ENCODE measurements around the gene GGT7.
"Not testable (repeated sequence)": the region's sequence is repeated elsewhere in the genome, so short reads cannot be mapped to it uniquely, and the experiment has no call there.

GGT7 gene

DNA sequence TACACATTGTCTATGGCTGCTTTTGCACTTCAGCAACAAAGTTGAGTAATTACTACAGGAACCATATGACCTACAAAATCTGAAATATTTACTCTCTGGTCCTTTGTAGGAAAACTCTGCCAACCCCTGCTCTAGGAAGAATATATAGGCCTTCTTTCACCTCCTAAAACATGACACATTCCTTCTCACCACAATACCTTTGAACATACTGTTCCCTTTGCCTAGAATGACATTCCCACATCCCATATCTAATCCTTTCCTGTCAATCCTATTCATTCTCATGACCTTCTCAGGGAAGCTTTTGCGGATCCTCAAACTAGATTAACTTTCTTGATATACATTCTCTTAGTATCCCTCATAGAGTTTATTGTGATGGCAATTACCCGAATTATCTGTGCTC, 29.2 kb downstream of the GGT7 start:
- DNase-seq = no peak

- DNase-seq = no peak
Observed at GRCh38 chr20:34842143-34842542, 30.5 kb downstream of the GGT7 start.

- DNase-seq = peak; percentile 28
Observed at GRCh38 chr20:34834459-34834893, 38.2 kb downstream of the GGT7 start.

GRCh38 chr20:34831936-34832335, 40.7 kb downstream of the GGT7 start:
- no peak for DNase-seq

DNA sequence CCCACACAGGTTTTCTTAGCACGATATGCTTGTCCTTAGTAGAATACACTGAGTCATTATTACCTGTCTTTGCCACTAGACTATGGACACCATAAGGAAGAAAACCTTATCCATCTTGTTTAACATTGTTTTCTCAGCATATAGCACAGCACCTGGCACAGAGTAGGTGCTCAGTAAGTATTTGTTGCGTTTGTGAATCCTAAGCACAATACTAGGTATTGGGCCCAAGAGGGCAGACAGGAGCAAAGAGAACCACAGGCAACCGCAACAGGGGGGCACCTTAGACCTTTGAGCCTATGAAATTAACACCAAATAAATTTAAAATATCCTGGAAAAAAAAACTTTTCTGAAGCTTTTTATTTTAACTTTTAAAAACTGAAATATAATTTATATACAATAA, 43.5 kb downstream of the GGT7 start:
- DNase-seq = no peak

DNA sequence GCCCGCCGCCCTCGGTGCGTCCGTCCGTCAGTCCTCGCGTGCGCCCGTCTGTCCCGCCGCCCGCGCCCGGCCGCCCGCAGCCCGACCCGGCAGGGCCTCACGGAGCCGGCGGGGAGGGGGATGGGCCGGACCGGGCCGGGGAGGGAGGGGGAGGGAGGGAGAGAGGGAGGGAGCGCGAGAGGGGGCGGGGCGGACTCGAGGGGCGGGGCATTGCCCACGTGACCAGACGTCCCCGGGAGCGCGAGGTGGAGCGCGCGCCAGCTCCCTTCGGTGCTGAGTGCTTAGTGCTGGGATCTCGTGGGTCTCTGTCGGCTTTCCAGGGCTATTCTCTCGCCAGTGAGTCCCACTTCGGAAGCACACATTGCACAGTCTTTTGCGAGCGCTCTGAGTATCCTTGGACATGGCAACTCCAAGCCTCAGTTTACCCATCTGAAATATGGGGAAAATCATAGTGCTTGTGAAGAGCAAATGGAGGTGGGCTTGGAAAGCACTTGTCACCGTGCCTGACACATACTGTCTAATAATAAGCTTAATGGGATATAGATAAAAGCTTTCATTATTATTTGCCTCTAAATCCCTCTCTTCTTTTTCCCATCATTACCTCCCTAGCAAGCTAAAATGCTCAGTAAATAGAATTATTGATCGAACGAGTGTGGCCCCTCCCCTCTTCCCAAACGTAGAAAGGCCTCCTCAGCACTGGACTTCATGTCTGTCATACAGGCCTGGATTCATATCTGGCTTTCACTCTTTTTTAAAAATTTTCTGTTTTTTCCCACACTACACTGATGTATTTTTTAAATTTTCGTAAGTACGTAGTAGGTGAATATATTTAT, 46.9 kb downstream of the GGT7 start, which contains the start of gene NCOA6:
TSS of gene NCOA6 (minus strand) at position 122 of the 833 bp plus-strand sequence. CDS start 43,296 bp downstream, outside the sequence.
- peak; percentile 70 for DNase-seq

- peak; percentile 27 for DNase-seq
Observed at GRCh38 chr20:34824806-34825529, 47.7 kb downstream of the GGT7 start.

- peak; percentile 63 for DNase-seq
Observed at GRCh38 chr20:34824452-34824805, 48.2 kb downstream of the GGT7 start.

GRCh38 chr20:34824026-34824425, 48.6 kb downstream of the GGT7 start:
- DNase-seq = no peak

- DNase-seq = no peak
Observed at GRCh38 chr20:34820805-34821578, 51.7 kb downstream of the GGT7 start.

DNA sequence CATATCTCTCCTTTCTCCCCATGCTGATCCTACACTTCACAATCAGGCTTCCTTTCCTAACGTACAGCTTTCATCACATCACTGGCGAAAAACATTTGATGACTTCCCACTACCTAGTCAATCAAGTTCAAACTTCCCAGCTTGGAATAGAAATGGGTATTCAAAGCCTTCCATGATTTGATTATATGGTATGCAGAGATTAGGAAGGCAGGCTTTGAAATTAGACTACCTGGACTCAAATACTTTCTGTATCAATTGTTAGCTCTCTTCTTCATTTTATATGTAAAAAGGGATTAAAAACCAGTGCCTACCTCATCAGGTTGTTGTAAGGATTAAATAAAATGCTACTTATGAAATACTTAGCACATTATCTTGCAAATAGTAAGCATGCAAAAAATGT, 54.9 kb downstream of the GGT7 start:
- no peak for DNase-seq

DNA sequence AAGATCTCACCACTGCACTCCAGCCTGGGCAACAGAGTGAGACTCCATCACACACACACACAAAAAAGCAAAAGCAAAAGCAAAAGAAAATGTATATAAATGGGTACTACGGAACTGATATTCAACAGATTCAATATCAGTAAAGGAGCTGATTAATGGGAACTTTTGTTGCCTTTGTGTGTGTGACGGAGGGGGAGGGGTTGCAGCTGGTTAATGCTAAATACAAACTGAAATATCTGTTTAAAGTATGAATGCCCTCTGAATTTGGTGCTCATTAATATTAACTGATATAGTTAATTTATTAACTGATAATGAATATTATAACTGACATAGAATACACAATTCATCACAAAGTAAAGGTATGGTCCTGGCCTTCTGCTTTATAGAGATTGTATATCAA, 55.6 kb downstream of the GGT7 start:
- no peak for DNase-seq

DNA sequence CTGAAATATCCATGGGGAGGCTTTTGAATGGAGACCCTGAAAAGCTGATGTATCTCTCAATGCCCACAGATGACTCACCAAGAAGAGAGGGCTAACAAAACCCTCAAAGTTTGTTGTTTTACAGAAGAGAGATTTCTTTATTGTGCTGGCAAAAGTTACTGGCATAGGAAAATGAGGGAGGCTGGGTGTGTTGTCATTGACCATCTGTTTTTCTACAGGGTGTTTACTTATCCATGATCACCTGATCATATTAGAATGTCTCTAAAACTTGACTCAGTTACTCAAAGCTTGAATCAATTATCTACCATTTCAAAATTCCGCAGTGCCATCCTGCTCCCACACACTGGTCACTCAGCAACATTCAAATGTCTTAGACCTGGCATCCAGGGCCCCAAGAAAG, 57.0 kb downstream of the GGT7 start:
- no peak for DNase-seq

GRCh38 chr20:34808583-34808982, 64.1 kb downstream of the GGT7 start:
- DNase-seq = no peak

- not testable (repeated sequence) for DNase-seq
Observed at GRCh38 chr20:34807944-34808465, 64.7 kb downstream of the GGT7 start.

DNA sequence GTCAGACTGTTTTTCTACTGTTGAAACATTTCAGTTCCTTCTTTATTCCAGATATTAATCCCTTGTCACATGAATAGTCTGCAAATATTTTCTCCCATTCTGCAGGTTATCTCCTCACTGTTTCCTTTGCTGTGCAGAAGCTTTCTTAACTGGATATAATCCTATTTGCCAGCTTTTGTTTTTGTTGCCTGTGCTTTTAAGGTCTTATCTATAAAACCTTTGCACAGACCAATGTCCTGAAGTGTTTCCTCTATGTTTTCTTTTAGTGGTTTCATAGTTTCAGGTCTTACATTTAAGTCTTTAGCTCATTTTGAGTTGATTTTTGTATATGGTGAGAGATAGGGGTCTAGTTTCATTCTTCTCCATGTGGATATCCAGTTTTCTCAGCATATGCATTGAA, 66.4 kb downstream of the GGT7 start:
- DNase-seq = no peak

DNA sequence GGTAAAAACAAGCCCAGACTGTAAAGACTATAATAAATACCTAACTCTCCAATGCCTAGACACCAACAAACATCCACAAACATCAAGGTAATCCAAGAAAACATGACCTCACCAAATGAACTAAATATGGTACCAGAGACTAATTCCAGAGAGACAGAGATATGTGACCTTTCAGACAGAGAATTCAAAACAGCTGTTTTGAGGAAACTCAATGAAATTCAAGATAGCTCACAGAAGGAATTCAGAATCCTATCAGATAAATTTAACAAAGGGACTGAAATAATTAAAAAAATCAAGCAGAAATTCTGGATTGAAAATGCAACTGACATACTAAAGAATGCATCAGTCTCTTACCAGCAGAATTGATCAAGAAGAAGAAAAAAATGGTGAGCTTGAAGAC, 73.8 kb downstream of the GGT7 start:
- DNase-seq = no peak

GRCh38 chr20:34798328-34798727, 74.3 kb downstream of the GGT7 start:
- DNase-seq = no peak

GRCh38 chr20:34797012-34797995, 75.4 kb downstream of the GGT7 start:
- no peak for DNase-seq

Data from NCI-H1436 (cell line).